Activated T-cell treated with anti-CD3 and anti-CD28 coated beads, Interleukin-2, amount 50 U/mL, for 72 hours (primary cell): ENCODE measurements around the gene FAM174A. TPM values are rescaled to one million over a fixed set of nuclear protein-coding genes. Genes with fewer than 3 reads are reported as not detected.
"Not testable (repeated sequence)": the region's sequence is repeated elsewhere in the genome, so short reads cannot be mapped to it uniquely, and the experiment has no call there.

ENCODE experiments used
- ATAC-seq, 2 donors: fragments of 150-1000 bp; cut with Tn5 transposase; replicated peaks in 1 of 2; 2 replicates each; pipeline ENCODE4 v1.10.0; 2021; ENCODE audit warnings: moderate library complexity in 2 of 2, mild to moderate bottlenecking in 1 of 2
- DNase-seq, 2 donors: peaks; one replicate each; pipeline ENCODE4 v3.0.0; 2021 to 2022; ENCODE audit warnings: mixed read lengths in 1 of 2
- H3K27ac Mint-ChIP-seq: one replicate; pipeline ENCODE4 v1.8.0; 2022; ENCODE audit warnings: mild to moderate bottlenecking, moderate library complexity, mixed read lengths
- H3K27me3 Mint-ChIP-seq: one replicate; pipeline ENCODE4 v1.8.0; 2022; ENCODE audit warnings: low read depth, mixed read lengths
- H3K36me3 Mint-ChIP-seq, 2 donors: one replicate each; pipeline ENCODE4 v1.8.0; 2022; ENCODE audit warnings: mixed read lengths in 2 of 2, mild to moderate bottlenecking in 1 of 2; ENCODE audit not compliant: insufficient read depth in 2 of 2
- H3K4me1 Mint-ChIP-seq: one replicate; pipeline ENCODE4 v1.8.0; 2022; ENCODE audit warnings: low read depth, mixed read lengths
- H3K4me3 Mint-ChIP-seq, 2 donors: one replicate each; pipeline ENCODE4 v1.8.0; 2022; ENCODE audit warnings: mild to moderate bottlenecking in 2 of 2, mixed read lengths in 2 of 2, moderate library complexity in 2 of 2
- H3K9me3 Mint-ChIP-seq, 2 donors: one replicate each; pipeline ENCODE4 v1.8.0; 2022; ENCODE audit warnings: mixed read lengths in 2 of 2
- total RNA-seq, 2 donors: library from RNA; stranded (reverse); gene quantifications; one replicate each; pipeline ENCODE4 v1.2.3, GENCODE V29; 2022

FAM174A gene
- total RNA-seq, 2 donors from 2014 or later: 6.3 to 7.8 TPM

- Mint-ChIP-seq H3K27me3 (no peaks in the 10 kb centered on the region), H3K36me3 (no peaks in the 10 kb centered on the region), H3K27ac (no peak overlapping the region), H3K9me3 (no peaks in the 10 kb centered on the region), H3K4me1 (no peaks in the 10 kb centered on the region), H3K4me3 (no peak overlapping the region)
- ATAC-seq: no peak
- DNase-seq: no peak
Measured at GRCh38 chr5:100590867-100591266, 55.7 kb downstream of the FAM174A start.

GRCh38 chr5:100595152-100595811 lies 60.1 kb downstream of the FAM174A start:
- ATAC-seq (no peak), DNase-seq (no peak)
- Mint-ChIP-seq H3K27ac (no peak overlapping the region), H3K4me3 (no peak overlapping the region), H3K36me3 (no peaks in the 10 kb centered on the region), H3K9me3 (no peaks in the 10 kb centered on the region), H3K4me1 (no peaks in the 10 kb centered on the region), H3K27me3 (no peaks in the 10 kb centered on the region)

- no peaks in the 10 kb centered on the region for H3K9me3 Mint-ChIP-seq
- H3K4me1 Mint-ChIP-seq: no peaks in the 10 kb centered on the region
- no peaks in the 10 kb centered on the region for H3K27me3 Mint-ChIP-seq
- no peak overlapping the region for H3K4me3 Mint-ChIP-seq
- H3K27ac Mint-ChIP-seq: no peak overlapping the region
- no peak for DNase-seq
- no peak for ATAC-seq
- H3K36me3 Mint-ChIP-seq: no peaks in the 10 kb centered on the region
Measured at GRCh38 chr5:100595812-100596173, 60.6 kb downstream of the FAM174A start.

- H3K4me3 Mint-ChIP-seq: no peak overlapping the region
- no peaks in the 10 kb centered on the region for H3K36me3 Mint-ChIP-seq
- H3K27ac Mint-ChIP-seq: no peak overlapping the region
- ATAC-seq (no peak), DNase-seq (no peak)
- no peaks in the 10 kb centered on the region for H3K4me1 Mint-ChIP-seq
- no peaks in the 10 kb centered on the region for H3K9me3 Mint-ChIP-seq
- no peaks in the 10 kb centered on the region for H3K27me3 Mint-ChIP-seq
Measured at GRCh38 chr5:100598446-100598845, 63.3 kb downstream of the FAM174A start.

- Mint-ChIP-seq H3K27me3 (no peaks in the 10 kb centered on the region), H3K9me3 (no peaks in the 10 kb centered on the region), H3K36me3 (no peaks in the 10 kb centered on the region), H3K27ac (no peak overlapping the region), H3K4me1 (no peaks in the 10 kb centered on the region), H3K4me3 (no peak overlapping the region)
- DNase-seq: no peak
- no peak for ATAC-seq
Measured at GRCh38 chr5:100600298-100600994, 65.3 kb downstream of the FAM174A start.

GRCh38 chr5:100603141-100603540 lies 68.0 kb downstream of the FAM174A start:
- no peaks in the 10 kb centered on the region for H3K36me3 Mint-ChIP-seq
- H3K27ac Mint-ChIP-seq: no peak overlapping the region
- H3K4me3 Mint-ChIP-seq: no peak overlapping the region
- peaks cover 6% of the 10 kb centered on the region for H3K27me3 Mint-ChIP-seq
- H3K9me3 Mint-ChIP-seq: no peaks in the 10 kb centered on the region
- no peaks in the 10 kb centered on the region for H3K4me1 Mint-ChIP-seq
- DNase-seq (no peak), ATAC-seq (no peak)

GRCh38 chr5:100604021-100604420 lies 68.8 kb downstream of the FAM174A start:
- not testable (repeated sequence) for H3K4me1 Mint-ChIP-seq, ATAC-seq, H3K4me3 Mint-ChIP-seq, H3K27me3 Mint-ChIP-seq, H3K27ac Mint-ChIP-seq, H3K36me3 Mint-ChIP-seq, DNase-seq, H3K9me3 Mint-ChIP-seq

- Mint-ChIP-seq H3K36me3 (no peaks in the 10 kb centered on the region), H3K9me3 (no peaks in the 10 kb centered on the region), H3K27me3 (peaks cover 25% of the 10 kb centered on the region), H3K4me1 (no peaks in the 10 kb centered on the region), H3K4me3 (no peak overlapping the region), H3K27ac (no peak overlapping the region)
- ATAC-seq (no peak), DNase-seq (no peak)
Measured at GRCh38 chr5:100609594-100609993, 74.4 kb downstream of the FAM174A start.

GRCh38 chr5:100614308-100614707 lies 79.1 kb downstream of the FAM174A start:
- H3K27ac Mint-ChIP-seq: no peak overlapping the region
- no peak overlapping the region for H3K4me3 Mint-ChIP-seq
- H3K36me3 Mint-ChIP-seq: no peaks in the 10 kb centered on the region
- H3K9me3 Mint-ChIP-seq: no peaks in the 10 kb centered on the region
- H3K4me1 Mint-ChIP-seq: no peaks in the 10 kb centered on the region
- peaks cover 13% of the 10 kb centered on the region for H3K27me3 Mint-ChIP-seq
- DNase-seq: no peak
- no peak for ATAC-seq

- H3K27ac Mint-ChIP-seq: no peak overlapping the region
- no peak for ATAC-seq
- no peaks in the 10 kb centered on the region for H3K9me3 Mint-ChIP-seq
- no peaks in the 10 kb centered on the region for H3K4me1 Mint-ChIP-seq
- DNase-seq: no peak
- no peaks in the 10 kb centered on the region for H3K36me3 Mint-ChIP-seq
- no peak overlapping the region for H3K4me3 Mint-ChIP-seq
- H3K27me3 Mint-ChIP-seq: peaks cover 12% of the 10 kb centered on the region
Measured at GRCh38 chr5:100615362-100615761, 80.2 kb downstream of the FAM174A start.

- no peaks in the 10 kb centered on the region for H3K36me3 Mint-ChIP-seq
- no peak for ATAC-seq
- H3K27me3 Mint-ChIP-seq: peaks cover 3% of the 10 kb centered on the region
- H3K27ac Mint-ChIP-seq: no peak overlapping the region
- H3K9me3 Mint-ChIP-seq: no peaks in the 10 kb centered on the region
- H3K4me3 Mint-ChIP-seq: no peak overlapping the region
- no peaks in the 10 kb centered on the region for H3K4me1 Mint-ChIP-seq
- no peak for DNase-seq
Measured at GRCh38 chr5:100616291-100616690, 81.1 kb downstream of the FAM174A start.

GRCh38 chr5:100616981-100617380 lies 81.8 kb downstream of the FAM174A start:
- ATAC-seq: no peak
- Mint-ChIP-seq H3K27ac (no peak overlapping the region), H3K36me3 (no peaks in the 10 kb centered on the region), H3K9me3 (no peaks in the 10 kb centered on the region), H3K4me1 (no peaks in the 10 kb centered on the region), H3K4me3 (no peak overlapping the region), H3K27me3 (no peaks in the 10 kb centered on the region)
- DNase-seq: no peak

GRCh38 chr5:100623719-100624118 lies 88.5 kb downstream of the FAM174A start:
- H3K27ac Mint-ChIP-seq: no peak overlapping the region
- H3K4me3 Mint-ChIP-seq: no peak overlapping the region
- no peaks in the 10 kb centered on the region for H3K4me1 Mint-ChIP-seq
- no peak for DNase-seq
- H3K9me3 Mint-ChIP-seq: no peaks in the 10 kb centered on the region
- no peaks in the 10 kb centered on the region for H3K36me3 Mint-ChIP-seq
- no peaks in the 10 kb centered on the region for H3K27me3 Mint-ChIP-seq
- no peak for ATAC-seq
